Posterior vena cava (tissue), 2 donors: ENCODE data around the gene ANAPC13. TPM values are rescaled to one million over a fixed set of nuclear protein-coding genes. Genes with fewer than 3 reads are reported as not detected.
A peak's percentile ranks its signal among the peaks of the same experiment; 100 is the strongest.

Source experiments
- DNase-seq: peaks from one replicate; pipeline ENCODE4 v3.0.0-alpha.2; 2020; ENCODE audit warnings: low spot score
- intact Hi-C, 2 donors: fragments of 100-400 bp; cut with DNase I; formaldehyde crosslinking; loops; one replicate each; pipeline versions ENCODE4 v1.14.1 to v1.14.2; 2022 to 2023
- total RNA-seq, 2 donors: library from RNA; stranded (reverse); fragmentation: NEBNext Ultra II Directional; extraction: Animal tissue kit (Norgen Biotek cat#: 25700); gene quantifications; one replicate each; pipeline ENCODE4 v1.2.1, GENCODE V29; 2021
- donor health status: DM: yes; HTN: yes; CAD: no.
- donor health status: DM: yes; HTN: yes; CAD: no.

The ANAPC13 gene
- total RNA-seq, 2 donors from 2014 or later, result 33.5 to 43.5 TPM

DNA sequence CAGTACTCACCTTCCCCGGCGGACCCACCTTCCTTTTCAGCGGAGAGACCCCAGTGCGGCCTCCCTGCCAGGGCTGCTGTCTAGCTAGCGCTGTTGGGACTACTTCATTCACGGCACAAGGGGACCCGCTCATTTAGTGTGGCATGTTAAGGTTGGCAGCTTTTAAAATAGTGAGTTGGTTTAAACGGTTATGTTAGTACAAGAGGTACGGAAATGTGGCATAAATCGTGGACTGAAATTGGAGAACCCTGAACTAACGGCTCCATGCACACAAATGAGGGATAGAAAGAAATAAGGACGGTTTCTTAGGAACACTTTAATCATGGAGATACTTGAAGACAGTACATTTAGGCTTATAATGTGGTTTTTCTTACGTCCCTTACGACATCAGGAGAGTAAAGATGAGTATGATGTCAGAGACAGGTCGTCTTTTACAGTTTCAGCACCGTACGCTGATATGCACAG lies 824 bp upstream of the ANAPC13 start:
- intact Hi-C loops, result loop anchor here in 1 of 2 donors (10.0 kb wide), 2 partner anchors 272 to 912 kb away; partner anchors contain the start of gene CDV3
- no peak for DNase-seq

DNA sequence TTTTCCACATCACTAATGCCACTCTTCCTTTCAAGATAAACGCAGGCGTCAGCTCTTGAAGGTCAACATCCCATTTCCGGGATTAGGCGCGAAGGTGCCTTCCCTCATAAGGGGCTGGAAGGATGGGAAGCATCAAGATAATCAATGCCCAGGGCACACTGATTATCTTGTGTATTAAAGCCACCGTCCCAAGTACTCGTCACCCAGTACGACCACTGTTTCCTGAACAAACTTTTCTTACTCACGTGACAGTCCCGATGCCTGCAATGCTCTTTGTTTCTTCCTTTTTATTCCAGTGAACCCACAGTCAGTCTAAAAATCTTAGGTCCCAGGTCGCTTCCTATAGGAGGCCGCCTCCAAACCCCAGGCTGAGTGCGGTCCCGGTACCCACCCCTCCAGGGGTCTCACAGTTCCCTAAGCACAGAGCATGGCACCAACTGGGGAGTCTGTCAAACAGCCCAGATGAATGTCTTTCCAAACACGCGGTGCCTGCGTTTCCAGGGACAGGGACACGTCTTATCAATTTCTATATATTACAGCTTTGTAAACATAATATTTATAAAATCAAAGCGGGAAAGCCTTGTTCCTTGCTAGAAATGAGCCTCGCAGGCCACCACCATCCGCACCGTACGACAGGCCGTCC lies 589 bp downstream of the ANAPC13 start:
- DNase-seq, result peak; percentile 98

DNA sequence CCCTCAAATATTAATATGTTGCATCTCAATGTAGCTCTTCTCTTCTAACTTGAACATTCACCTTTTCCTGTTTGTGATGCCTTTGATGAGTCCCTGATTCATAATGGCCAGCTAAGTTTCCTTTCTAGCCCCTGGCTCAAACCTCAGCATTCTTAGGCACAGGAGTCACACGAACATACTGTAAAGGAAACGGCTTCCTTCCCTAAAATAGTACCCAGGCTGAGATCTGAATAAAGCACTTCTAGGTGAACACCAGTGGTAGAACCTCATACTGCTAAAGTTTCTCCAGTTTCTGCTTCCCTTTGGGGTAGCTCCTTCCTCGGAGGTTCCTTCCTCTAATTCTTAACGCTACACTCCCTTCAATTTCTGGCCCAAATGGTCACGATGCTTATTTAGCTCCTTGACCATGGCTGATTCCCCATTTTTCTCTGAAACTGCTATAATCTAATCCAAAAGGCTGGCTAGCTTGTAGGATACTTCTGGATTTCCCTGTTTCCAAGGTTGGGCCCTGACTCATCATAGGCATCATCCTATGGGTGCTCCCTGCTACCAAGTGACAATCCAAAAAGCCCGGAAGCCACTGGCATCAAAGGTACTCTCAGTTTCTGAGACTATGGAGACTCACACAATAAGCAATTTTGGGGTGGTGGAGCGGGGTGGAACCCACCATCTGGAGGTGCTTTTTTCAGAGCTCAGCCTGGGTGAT lies 2.4 kb downstream of the ANAPC13 start:
- no peak for DNase-seq
- intact Hi-C loops, result loop anchor here in 1 of 2 donors (10.0 kb wide), 2 partner anchors 269 to 909 kb away; partner anchors contain the start of gene CDV3

More for the DNA sequence above, 589 bp downstream of the ANAPC13 start:
- intact Hi-C loops, result loop anchor here in 1 of 2 donors (10.0 kb wide), 2 partner anchors 270 to 910 kb away; partner anchors contain the start of gene CDV3

DNA sequence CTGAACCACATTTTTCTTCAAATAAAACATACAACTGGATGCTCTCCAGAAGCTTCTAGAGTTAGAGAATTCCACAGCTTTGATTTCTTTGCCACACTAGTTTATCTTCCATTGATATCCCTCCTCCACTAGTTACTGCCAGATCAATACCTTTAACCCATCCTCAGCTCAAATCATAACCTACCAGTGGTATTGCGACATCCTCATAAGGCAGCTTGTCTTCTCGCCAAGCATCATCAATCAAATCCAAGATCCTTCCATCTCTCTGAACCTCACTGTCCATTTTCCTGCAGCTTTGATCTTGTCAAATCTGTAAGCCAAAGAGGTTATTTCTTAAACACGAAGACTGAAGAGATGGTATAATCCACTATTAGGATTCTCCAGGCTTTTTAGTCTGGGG lies 3.2 kb downstream of the ANAPC13 start:
- DNase-seq, result no peak
- intact Hi-C loops, result loop anchor here in 1 of 2 donors (10.0 kb wide), 2 partner anchors 268 to 908 kb away; partner anchors contain the start of gene CDV3

DNA sequence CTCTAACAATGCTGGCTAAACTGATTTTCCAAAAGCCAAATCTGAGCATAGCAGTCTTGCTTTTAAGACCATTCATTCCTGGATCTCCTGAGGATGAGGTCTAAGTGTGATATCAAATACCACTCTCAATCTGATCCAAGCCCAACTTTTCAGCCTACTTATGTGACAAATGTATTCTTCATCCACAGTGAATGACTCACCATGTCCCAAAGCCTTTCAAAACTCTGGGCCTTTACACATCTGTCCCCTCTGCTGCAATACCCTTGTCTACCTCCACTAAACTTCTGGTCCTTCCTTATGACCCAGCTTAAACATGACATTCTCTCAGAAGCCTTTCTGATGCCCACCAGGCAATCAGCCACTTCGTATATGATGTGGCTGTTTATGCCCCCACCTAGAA lies 4.6 kb downstream of the ANAPC13 start:
- intact Hi-C loops, result loop anchor here in 1 of 2 donors (10.0 kb wide), 2 partner anchors 266 to 906 kb away; partner anchors contain the start of gene CDV3

DNA sequence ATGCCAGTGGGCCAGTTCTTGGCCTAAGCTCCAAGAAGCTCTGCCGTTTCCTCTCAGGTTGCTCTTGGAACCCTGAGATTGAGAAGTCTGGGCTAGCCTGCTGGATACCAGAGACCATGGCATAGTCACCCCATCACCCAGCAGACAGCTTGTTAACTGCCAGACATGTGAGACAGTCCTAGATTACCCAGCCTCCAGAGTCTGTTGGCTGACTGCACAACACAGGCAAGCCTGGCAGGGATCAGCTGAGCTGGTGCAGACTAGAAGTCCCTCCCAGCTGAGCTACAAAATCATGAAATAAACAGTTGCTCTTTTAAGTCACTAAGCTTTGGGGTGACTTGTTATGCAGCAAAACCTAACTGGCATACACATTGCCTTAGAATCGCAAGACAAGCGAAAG lies 5.2 kb downstream of the ANAPC13 start:
- DNase-seq, result no peak
- intact Hi-C loops, result loop anchor here in 1 of 2 donors (10.0 kb wide), 2 partner anchors 266 to 906 kb away; partner anchors contain the start of gene CDV3

More for the DNA sequence above, 4.6 kb downstream of the ANAPC13 start:
- no peak for DNase-seq

DNA sequence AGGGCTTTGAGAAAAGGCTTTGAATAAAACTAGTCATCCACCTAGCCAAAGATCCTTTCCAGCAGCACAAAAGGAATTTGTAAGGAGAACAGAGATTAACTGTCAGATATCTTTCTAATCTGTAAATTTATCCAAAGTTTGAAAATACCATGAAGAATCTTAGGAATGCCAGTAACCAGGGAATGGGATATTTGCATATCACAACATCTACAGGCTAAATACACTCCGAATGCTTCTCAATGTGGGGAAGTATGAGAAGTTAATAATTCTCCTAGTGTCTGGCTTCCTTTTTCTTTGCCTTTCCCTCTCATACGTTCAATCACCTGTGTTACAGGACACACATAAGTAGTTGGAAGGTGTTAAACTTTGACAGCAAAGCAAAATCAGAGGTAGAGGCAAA lies 7.8 kb downstream of the ANAPC13 start:
- intact Hi-C loops, result loop anchor here in 1 of 2 donors (10.0 kb wide), 1 partner anchor 273 kb away; no protein-coding TSS in a partner anchor
- DNase-seq, result no peak

DNA sequence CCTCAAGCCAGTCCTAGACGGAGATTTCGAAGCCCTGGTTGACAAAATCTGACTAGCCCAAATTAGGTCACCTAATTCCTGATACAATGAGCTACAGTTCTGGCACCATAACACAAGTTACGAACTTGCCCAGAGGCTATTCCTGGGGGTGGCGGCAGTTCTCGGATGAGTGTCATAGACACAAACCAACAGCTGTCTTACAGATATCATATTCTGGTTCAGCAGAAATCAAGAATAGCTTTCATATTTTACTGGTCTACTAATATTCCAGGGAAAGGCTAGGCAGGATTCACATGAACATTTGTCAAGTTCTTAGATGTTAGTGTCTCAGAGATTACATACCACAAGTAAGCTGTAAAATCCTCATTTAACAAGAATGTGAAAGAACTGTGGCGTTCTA lies 8.8 kb downstream of the ANAPC13 start:
- DNase-seq, result no peak
- intact Hi-C loops, result loop anchor here in 1 of 2 donors (10.0 kb wide), 1 partner anchor 272 kb away; no protein-coding TSS in a partner anchor

DNA sequence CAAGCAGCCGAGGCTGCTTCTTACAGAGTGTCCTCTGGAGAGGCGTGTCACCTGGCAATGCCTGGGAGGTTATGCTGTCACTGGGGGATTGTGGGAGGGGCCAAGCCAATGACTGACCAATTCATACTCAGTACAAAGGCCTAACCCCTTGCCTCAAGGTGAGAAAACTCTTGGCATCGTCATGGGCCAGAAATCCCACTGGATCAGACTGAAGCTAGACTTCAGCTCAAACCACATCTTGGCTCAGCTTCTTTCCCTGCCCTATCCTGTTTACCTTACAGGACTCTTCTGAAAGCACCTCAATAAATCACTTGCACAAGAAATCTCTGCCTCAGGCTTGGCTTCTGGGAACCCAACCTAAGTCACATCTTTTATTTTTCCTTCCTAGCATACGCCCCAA lies 9.5 kb downstream of the ANAPC13 start:
- no peak for DNase-seq
- intact Hi-C loops, result loop anchor here in 1 of 2 donors (10.0 kb wide), 1 partner anchor 272 kb away; no protein-coding TSS in a partner anchor

DNA sequence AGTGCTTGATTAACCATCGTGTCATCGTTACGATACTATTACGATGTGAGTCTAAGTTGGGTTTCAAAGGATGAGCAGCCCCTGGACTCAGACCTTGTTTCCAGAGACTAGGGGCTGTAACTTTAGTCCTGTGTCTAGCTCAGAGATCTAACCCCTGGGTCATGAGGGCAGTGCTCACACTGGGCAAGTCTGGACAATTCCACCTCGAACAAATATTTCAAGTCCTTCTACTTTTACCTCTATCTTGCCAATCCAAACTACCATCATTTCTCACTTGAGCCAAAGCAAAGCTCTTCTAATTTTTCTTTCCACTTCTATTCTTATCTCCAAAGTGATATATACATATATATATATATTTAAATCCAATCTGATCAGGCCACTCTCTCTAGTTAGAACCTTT lies 10.8 kb downstream of the ANAPC13 start:
- intact Hi-C loops, result loop anchor here (5.0 to 10.0 kb wide), 2 partner anchors 163 to 270 kb away; no protein-coding TSS in a partner anchor

DNA sequence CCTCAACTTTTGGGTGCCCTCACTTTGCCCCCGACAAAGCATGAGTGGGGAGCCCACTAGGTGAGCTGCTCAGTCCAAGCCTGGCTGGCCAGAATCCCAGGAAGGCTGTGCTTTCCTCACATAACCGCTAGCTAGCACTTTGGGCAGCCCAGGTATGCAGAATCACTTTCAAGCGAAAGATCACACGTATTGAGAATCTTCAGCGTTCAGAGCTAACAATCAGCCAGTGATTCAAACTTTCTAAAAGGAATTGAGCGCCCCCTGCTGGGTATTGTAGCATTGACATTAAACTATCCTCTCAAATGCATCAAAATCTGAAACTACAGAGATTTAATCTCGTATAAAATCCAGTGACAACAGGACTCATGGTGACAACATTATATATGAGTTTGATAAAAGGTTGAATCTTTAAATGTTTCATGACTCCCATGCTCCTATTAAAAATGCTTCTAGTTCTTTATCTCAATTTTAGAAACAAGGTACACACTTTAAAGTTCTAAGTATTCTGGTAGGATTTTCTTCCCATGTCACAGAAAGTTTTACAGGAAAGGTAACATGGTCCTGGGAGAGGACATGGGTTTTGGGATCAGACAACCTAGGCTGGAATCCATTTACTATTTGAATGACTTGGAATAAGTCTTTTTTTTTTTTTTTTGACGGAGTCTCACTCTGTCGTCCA lies 11.8 kb downstream of the ANAPC13 start:
- peak; percentile 84 for DNase-seq
- intact Hi-C loops, result loop anchor here (2.0 to 10.0 kb wide), 3 partner anchors 161 to 269 kb away; no protein-coding TSS in a partner anchor

More for the DNA sequence above, 10.8 kb downstream of the ANAPC13 start:
- no peak for DNase-seq

DNA sequence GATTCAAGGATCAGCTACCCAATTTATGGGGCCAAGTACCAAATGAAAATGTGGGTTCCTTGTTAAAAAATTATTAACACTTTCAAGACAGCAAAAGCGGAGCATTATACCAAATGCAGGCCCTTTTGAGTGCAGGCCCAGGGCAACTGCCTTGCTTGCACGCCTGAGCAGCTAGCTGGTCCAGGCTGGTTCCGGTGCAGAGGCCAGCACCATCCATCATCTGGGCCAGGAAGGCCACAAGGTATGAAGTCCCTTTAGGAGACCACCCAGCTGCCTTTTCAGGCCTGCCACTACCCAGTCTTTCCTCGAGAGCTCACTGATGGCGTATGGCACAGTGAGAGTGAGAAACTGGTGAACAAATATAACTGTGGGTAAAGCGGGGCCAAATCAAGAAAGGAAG lies 13.0 kb downstream of the ANAPC13 start:
- DNase-seq, result no peak
- intact Hi-C loops, result loop anchor here (2.0 to 10.0 kb wide), 3 partner anchors 160 to 268 kb away; no protein-coding TSS in a partner anchor

DNA sequence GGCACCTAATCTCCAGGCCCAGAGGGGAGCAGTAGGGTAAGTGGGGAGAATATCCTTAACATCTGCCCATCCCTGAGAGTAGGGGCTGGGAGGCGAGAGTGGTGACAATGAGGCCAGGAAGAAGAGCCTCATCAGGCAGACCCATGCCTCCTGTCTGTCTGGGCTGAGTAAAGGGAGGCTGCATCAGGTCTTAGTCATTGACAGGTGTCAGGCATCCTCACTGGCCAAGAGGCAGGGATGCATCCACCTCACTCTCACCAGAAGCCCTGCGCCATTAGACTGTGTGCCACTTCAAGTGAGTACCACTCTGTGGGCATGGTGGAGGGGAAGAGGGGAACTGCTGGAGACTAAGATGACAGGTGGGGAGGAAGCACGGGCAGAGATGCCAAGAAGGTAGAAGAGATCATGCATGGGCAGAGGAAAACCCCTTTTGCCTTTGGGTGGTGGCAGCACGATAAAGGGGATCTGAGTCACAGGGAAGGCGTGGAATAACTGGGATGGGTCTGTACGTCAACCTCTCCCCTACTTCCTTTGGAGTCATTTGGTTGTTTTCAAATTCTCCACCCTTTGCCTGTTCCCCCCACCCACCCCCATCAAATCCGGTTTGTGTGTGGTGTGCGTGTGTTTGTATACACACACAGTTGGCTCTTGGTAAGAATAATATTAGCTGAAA lies 14.1 kb downstream of the ANAPC13 start:
- DNase-seq, result no peak
- intact Hi-C loops, result loop anchor here (2.0 to 10.0 kb wide), 3 partner anchors 159 to 267 kb away; no protein-coding TSS in a partner anchor

DNA sequence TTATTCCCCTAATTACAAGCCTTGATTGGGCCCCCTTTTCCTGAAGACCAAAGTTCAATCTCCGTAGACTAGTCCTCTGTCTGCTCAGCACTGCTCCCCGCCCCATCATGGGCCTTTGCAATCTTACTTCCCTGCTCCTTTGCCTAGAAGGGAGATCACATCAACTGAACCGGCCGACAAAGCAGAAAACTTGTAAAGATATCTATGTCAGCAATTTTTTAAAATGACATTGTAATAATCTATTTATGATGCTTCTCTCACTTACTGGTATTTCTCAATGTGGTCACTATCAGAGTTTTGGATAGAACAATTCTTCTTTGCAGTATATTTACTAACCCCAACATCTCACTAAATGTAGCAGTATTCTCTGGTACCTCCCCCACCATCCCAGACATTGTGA lies 17.3 kb downstream of the ANAPC13 start:
- DNase-seq, result no peak
- intact Hi-C loops, result loop anchor here (5.0 to 10.0 kb wide), 2 partner anchors 94 to 96 kb away; partner anchors contain the start of gene AMOTL2 (in 2 of the 2)

DNA sequence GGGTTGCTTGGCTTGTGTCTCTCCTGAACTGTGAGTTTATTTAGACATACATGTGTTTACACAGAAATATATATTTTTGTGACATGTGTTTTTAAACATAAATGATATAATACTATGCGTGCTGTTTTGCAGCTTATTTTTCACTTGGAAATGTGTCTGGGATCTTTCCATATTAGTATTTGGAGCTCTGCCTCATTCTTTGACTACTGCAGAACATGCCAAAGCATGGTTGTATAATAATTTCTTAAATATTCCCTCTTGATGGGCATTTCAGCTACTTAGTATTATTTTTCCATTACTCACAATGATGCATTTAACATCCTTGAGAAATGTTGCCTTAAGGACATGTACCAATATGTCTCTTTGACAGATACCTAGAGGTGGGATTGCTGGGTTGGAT lies 19.5 kb downstream of the ANAPC13 start:
- DNase-seq, result no peak
- intact Hi-C loops, result loop anchor here (5.0 to 10.0 kb wide), 2 partner anchors 92 to 94 kb away; partner anchors contain the start of gene AMOTL2 (in 2 of the 2)

DNA sequence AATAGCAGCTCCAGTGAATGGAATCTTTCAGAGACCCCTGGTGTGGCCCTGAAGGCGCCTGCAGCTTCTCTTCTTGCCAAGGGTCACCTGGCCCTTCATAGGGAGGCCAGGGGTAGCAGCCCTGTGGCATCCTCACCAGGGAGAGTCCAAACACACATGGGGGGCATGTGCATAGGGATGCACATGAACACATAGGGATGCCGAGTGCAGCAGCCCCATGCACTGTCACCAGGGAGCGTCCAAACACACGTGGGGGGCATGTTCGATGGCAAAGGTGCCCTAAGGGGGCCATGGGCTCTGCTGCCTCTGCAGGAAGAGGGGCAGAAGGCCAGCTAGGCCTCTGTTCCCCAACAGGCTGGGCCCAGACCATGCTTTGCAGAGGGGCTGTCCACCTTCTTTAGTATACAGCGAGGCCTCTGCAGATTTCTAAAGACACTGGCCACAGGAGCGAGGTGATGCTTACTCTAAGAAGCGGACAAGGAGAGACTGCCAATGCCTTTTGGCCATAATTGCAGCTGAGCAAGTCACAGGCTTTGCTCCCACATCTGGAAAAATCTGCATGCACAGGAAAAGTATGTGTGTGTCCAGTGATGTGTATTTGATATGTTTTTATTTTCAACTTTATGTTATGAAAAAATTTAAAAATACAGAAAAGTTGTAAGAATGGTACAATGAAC lies 21.0 kb downstream of the ANAPC13 start:
- no peak for DNase-seq
- intact Hi-C loops, result loop anchor here (5.0 to 10.0 kb wide), 2 partner anchors 90 to 93 kb away; partner anchors contain the start of gene AMOTL2 (in 2 of the 2)

DNA sequence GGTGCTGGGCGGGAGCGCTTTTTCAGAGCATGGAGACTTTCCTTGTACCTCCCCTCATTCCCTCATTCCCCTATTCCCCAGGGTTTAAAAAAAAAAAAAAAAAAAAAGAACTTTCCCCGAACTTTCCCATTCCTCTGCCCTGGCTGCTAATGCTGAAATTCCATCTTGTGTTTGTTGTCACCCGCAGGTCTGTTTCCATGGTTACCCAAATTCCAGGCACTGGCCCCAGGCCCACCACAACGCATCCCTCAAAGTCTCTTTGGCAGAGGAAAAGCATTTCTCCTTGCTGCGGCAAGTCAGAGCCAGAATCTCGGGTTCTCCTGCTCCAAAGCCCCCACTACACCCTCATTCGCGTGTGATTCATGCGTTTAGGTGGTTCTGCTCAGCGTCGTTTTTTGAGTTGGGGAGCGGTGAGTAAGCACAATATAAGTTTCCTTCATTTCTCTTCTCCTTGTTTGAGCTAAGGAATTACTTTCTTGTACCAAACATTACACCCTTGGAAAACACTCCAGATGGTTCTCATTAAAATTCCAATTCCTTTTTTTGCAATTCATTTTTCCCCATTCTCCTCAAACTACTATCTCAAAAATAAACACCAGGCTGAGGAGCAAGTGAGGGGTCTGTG lies 21.6 kb downstream of the ANAPC13 start:
- DNase-seq, result peak; percentile 95
- intact Hi-C loops, result loop anchor here in 1 of 2 donors (10.0 kb wide), 1 partner anchor 89 kb away; the partner anchor contains the start of gene AMOTL2
